Lower leg skin (tissue), 3 donors: ENCODE results near the gene SNX1.

ENCODE experiments used
- CTCF ChIP-seq, 3 donors: fragments of 450-650 bp; IDR thresholded peaks; one replicate each; pipeline ENCODE4 v1.5.1; 2016; ENCODE audit warnings: antibody characterized with exemption in 3 of 3, mild to moderate bottlenecking in 3 of 3, moderate library complexity in 2 of 3
- POLR2A ChIP-seq, 2 donors: fragments of 450-650 bp; IDR thresholded peaks; one replicate each; pipeline ENCODE4 v1.6.1; 2016 to 2017; ENCODE audit warnings: antibody characterized with exemption in 2 of 2, mild to moderate bottlenecking in 1 of 2, moderate library complexity in 1 of 2

GRCh38 chr15:64052925-64053491 is 42.8 kb upstream of the SNX1 start:
- no peak for TF ChIP-seq CTCF (IDR thresholded peaks at IDR 0.05)
- no peak for TF ChIP-seq POLR2A (IDR thresholded peaks at IDR 0.05)
